Endothelial cell of umbilical vein (primary cell): Measurements from ENCODE around the gene RTN4IP1. TPM values are rescaled to one million over a fixed set of nuclear protein-coding genes. Genes with fewer than 3 reads are reported as not detected.

Source experiments
- BruUV-seq: library from RNA; stranded (reverse); fragments of 400-500 nt; replicated peaks from 2 replicates; lab custom pipeline; 2021; lab: Mats Ljungman, UMichigan
- CTCF ChIA-PET: fragments of 300-600, 350-600 bp; sonication (Branson Sonifier 250); formaldehyde crosslinking; loops from one replicate; lab custom pipeline; 2021; ENCODE audit warnings: antibody characterized with exemption, inconsistent platforms; lab: Charles Lee
- POLR2A ChIA-PET: fragments of 300-600, 350-600 bp; sonication (Branson Sonifier 250); formaldehyde crosslinking; loops from one replicate; lab custom pipeline; 2021; ENCODE audit warnings: antibody characterized with exemption, inconsistent platforms; lab: Charles Lee
- DNase-seq: peaks from one replicate; pipeline ENCODE4 v3.0.0-alpha.2; 2011; ENCODE audit warnings: low read depth, low spot score
- FAIRE-seq: peaks from 2 replicates; lab custom pipeline; 2011; peaks lifted over from hg19 to GRCh38; lab: Jason Lieb, UNC
- H2AFZ ChIP-seq: 2 replicates; pipeline ENCODE4 v1.6.0; 2012; ENCODE audit warnings: low read depth, low read length, control low read depth, inconsistent platforms
- H3K27ac ChIP-seq: 2 replicates; pipeline ENCODE4 v1.5.1; 2011; ENCODE audit warnings: low read depth, mild to moderate bottlenecking, control low read depth, low read length, moderate library complexity; ENCODE audit not compliant: insufficient read depth
- H3K27me3 ChIP-seq, 2 experiments: 2 replicates each; pipeline versions ENCODE4 v1.6.0 to v1.6.1; 2011; ENCODE audit warnings: low read length in 2 of 2, mixed read lengths in 1 of 2; ENCODE audit not compliant: control insufficient read depth in 2 of 2, insufficient read depth in 2 of 2
- H3K36me3 ChIP-seq, 2 experiments: 2 replicates in 1 of 2; 3 replicates in 1 of 2; pipeline ENCODE4 v1.5.1; 2011; ENCODE audit warnings: low read length in 2 of 2, mild to moderate bottlenecking in 1 of 2, moderate library complexity in 1 of 2; ENCODE audit not compliant: control insufficient read depth in 2 of 2, insufficient read depth in 2 of 2; ENCODE audit errors: extremely low read depth in 1 of 2
- H3K4me1 ChIP-seq: 3 replicates; pipeline ENCODE4 v1.5.1; 2011; ENCODE audit warnings: mild to moderate bottlenecking, low read length; ENCODE audit not compliant: control insufficient read depth, insufficient read depth; ENCODE audit errors: extremely low read depth
- H3K4me2 ChIP-seq: 2 replicates; pipeline ENCODE4 v1.6.1; 2011; ENCODE audit warnings: low read length, control low read depth, mixed read lengths; ENCODE audit not compliant: insufficient read depth
- H3K4me3 ChIP-seq, 3 experiments: fragments of 200-600 bp in 1 of 3; sonication (generic), shearing (Covaris generic) in 1 of 3; replicated peaks in 1 of 3; 2 replicates each; pipeline ENCODE4 v1.5.1; 2011 to 2016; ENCODE audit warnings: control low read depth in 3 of 3, low read length in 3 of 3, mild to moderate bottlenecking in 2 of 3, inconsistent platforms in 1 of 3, low read depth in 1 of 3, moderate library complexity in 1 of 3; ENCODE audit not compliant: insufficient read depth in 1 of 3
- H3K79me2 ChIP-seq: 2 replicates; pipeline ENCODE4 v1.6.0; 2012; ENCODE audit warnings: low read length, inconsistent platforms; ENCODE audit not compliant: control insufficient read depth, insufficient read depth
- H3K9ac ChIP-seq: replicated peaks from 2 replicates; pipeline ENCODE3; 2011; ENCODE audit warnings: low read length, control low read depth; ENCODE audit not compliant: insufficient read depth; ENCODE audit errors: extremely low read depth
- H3K9me1 ChIP-seq: replicated peaks from 3 replicates; pipeline ENCODE4 v1.6.0; 2011; ENCODE audit warnings: mild to moderate bottlenecking, low read length; ENCODE audit not compliant: control insufficient read depth, insufficient read depth; ENCODE audit errors: extremely low read depth
- H3K9me3 ChIP-seq: replicated peaks from 2 replicates; pipeline ENCODE4 v1.5.1; 2012; ENCODE audit warnings: low read length, inconsistent platforms; ENCODE audit not compliant: control insufficient read depth, insufficient read depth
- H4K20me1 ChIP-seq: replicated peaks from 2 replicates; pipeline ENCODE3; 2011; ENCODE audit warnings: mild to moderate bottlenecking, low read length; ENCODE audit not compliant: control insufficient read depth, insufficient read depth; ENCODE audit errors: extremely low read depth
- CTCF ChIP-seq, 2 donors: IDR thresholded peaks; 1 replicate in 1 of 2; 2 replicates in 1 of 2; pipeline ENCODE4 v1.5.1; 2011; ENCODE audit warnings: low read length in 2 of 2, mild to moderate bottlenecking in 2 of 2, moderate library complexity in 2 of 2, control low read depth in 1 of 2, inconsistent platforms in 1 of 2, low read depth in 1 of 2; ENCODE audit not compliant: insufficient read depth in 1 of 2; ENCODE audit errors: extremely low read depth in 1 of 2
- EZH2 ChIP-seq: IDR thresholded peaks from 2 replicates; pipeline ENCODE4 v1.6.1; 2012; ENCODE audit warnings: borderline replicate concordance, low read depth, mild to moderate bottlenecking, moderate library complexity, low read length, inconsistent platforms; ENCODE audit not compliant: severe bottlenecking
- FOS ChIP-seq: IDR thresholded peaks from 2 replicates; pipeline ENCODE4 v1.6.1; 2011; ENCODE audit warnings: mild to moderate bottlenecking, low read length, moderate library complexity, borderline replicate concordance; ENCODE audit not compliant: insufficient read depth
- GATA2 ChIP-seq: IDR thresholded peaks from 2 replicates; pipeline ENCODE4 v1.7.0; 2011; ENCODE audit warnings: low read depth, mild to moderate bottlenecking, moderate library complexity, mixed read lengths, low read length; ENCODE audit not compliant: insufficient read length, insufficient read depth
- JUN ChIP-seq: IDR thresholded peaks from 2 replicates; pipeline ENCODE4 v1.6.1; 2011; ENCODE audit warnings: borderline replicate concordance, low read depth; ENCODE audit not compliant: insufficient read length, insufficient read depth
- MAX ChIP-seq: IDR thresholded peaks from 2 replicates; pipeline ENCODE4 v1.6.1; 2011; ENCODE audit not compliant: insufficient read depth, insufficient read length
- MYC ChIP-seq: IDR thresholded peaks from one replicate; pipeline ENCODE4 v1.6.1; 2011; ENCODE audit warnings: mild to moderate bottlenecking, low read depth, low read length
- POLR2A ChIP-seq: IDR thresholded peaks from 2 replicates; pipeline ENCODE4 v1.6.1; 2012; ENCODE audit warnings: low read depth, mild to moderate bottlenecking, control low read depth, low read length
- POLR2AphosphoS5 ChIP-seq: IDR thresholded peaks from 2 replicates; pipeline ENCODE4 v1.6.1; 2012; ENCODE audit warnings: low read depth, mild to moderate bottlenecking, control low read depth, low read length, moderate library complexity; ENCODE audit not compliant: insufficient read depth
- dilution Hi-C: fragments of 300-500 bp; cut with MboI; formaldehyde crosslinking; loops from one replicate; pipeline ENCODE4 v1.15.0; 2019; ENCODE audit warnings: low sequenced_read_pairs; ENCODE audit not compliant: extremely low pct_ligation_motif_present
- intact Hi-C: fragments of 100-400 bp; cut with micrococcal nuclease; formaldehyde crosslinking; loops from one replicate; pipeline ENCODE4 v1.10.0; 2022
- polyA plus RNA-seq, 4 experiments: library from polyadenylated mRNA; depleted of rRNA in 3 of 4; stranded (reverse) in 3 of 4; unstranded in 1 of 4; fragments of >200 nt; gene quantifications; 2 replicates each; pipeline versions ENCODE4 v1.2.1 to v1.2.3, GENCODE V29; 2011 to 2012; ENCODE audit warnings: missing spikeins in 1 of 4
- total RNA-seq: library from RNA; stranded (reverse); gene quantifications from 2 replicates; pipeline ENCODE4 v1.2.3, GENCODE V29; 2021

RTN4IP1 gene
- total and polyA plus RNA-seq, 2 donors (not counting 3 experiments of a cell fraction or from before 2014, with no cell fraction given) = 3.9 to 5.4 TPM

GRCh38 chr6:106572436-106572835, 56.9 kb downstream of the RTN4IP1 start:
- Histone ChIP-seq H3K4me1 (peaks cover 9% of the 10 kb centered on the region), H3K4me2 (no peak overlapping the region), H3K9me1 (no peaks in the 10 kb centered on the region), H3K9ac (no peak overlapping the region), H3K4me3 (no peak overlapping the region), H3K79me2 (no peaks in the 10 kb centered on the region), H4K20me1 (no peaks in the 10 kb centered on the region), H3K27ac (no peak overlapping the region), H3K9me3 (no peaks in the 10 kb centered on the region), H3K36me3 (peaks cover 0 to 2% of the 10 kb centered on the region in 2 experiments), H3K27me3 (no peaks in the 10 kb centered on the region), H2AFZ (no peak overlapping the region)
- CTCF ChIA-PET = interaction anchor here (1.1 to 23.4 kb wide), 4 partner anchors 36 to 407 kb away, joined by 3 to 397 read pairs (median 5); partner anchors contain the start of gene CRYBG1
- BruUV-seq = no TSS peak
- POLR2A ChIA-PET = no interaction called here
- intact Hi-C loops = no loop called here
- dilution Hi-C loops = loop anchor here (25.0 kb wide), 1 partner anchor 135 kb away; no protein-coding TSS in a partner anchor
- DNase-seq (no peak), FAIRE-seq (no peak)
- TF ChIP-seq MAX (no peak), CTCF (IDR thresholded peaks at IDR 0.05; ENCODE audit: extremely low read depth in 1 of 2, insufficient read depth in 1 of 2, low read depth in 1 of 2, low read length in 2 of 2) (no peak), JUN (no peak)

- Histone ChIP-seq H3K4me3 (no peak overlapping the region), H3K36me3 (peaks cover 0 to 2% of the 10 kb centered on the region in 2 experiments), H3K9ac (no peak overlapping the region), H3K4me2 (no peak overlapping the region), H3K27me3 (no peaks in the 10 kb centered on the region), H3K9me3 (no peaks in the 10 kb centered on the region), H4K20me1 (no peaks in the 10 kb centered on the region), H3K79me2 (no peaks in the 10 kb centered on the region), H2AFZ (no peak overlapping the region), H3K27ac (no peak overlapping the region), H3K9me1 (no peaks in the 10 kb centered on the region), H3K4me1 (peaks cover 1% of the 10 kb centered on the region)
- TF ChIP-seq MAX = no peak
- TF ChIP-seq MYC = no peak
- TF ChIP-seq CTCF (IDR thresholded peaks at IDR 0.05; ENCODE audit: extremely low read depth in 1 of 2, insufficient read depth in 1 of 2, low read depth in 1 of 2, low read length in 2 of 2) = no peak
- TF ChIP-seq FOS = no peak
- no peak for TF ChIP-seq JUN
- no peak for TF ChIP-seq EZH2
- no peak for TF ChIP-seq POLR2AphosphoS5
- no peak for TF ChIP-seq POLR2A
- no peak for TF ChIP-seq GATA2
- CTCF ChIA-PET = interaction anchor here (0.8 to 23.4 kb wide), 4 partner anchors 10 to 410 kb away, joined by 3 to 397 read pairs (median 4); no protein-coding TSS in a partner anchor
- intact Hi-C loops (no loop called here), dilution Hi-C loops (loop anchor here (25.0 kb wide), 1 partner anchor 132 kb away; no protein-coding TSS in a partner anchor)
- POLR2A ChIA-PET = no interaction called here
- no peak for DNase-seq
- BruUV-seq = TSS peak; percentile 33
- FAIRE-seq = no peak
Measured at GRCh38 chr6:106569428-106569827, 59.9 kb downstream of the RTN4IP1 start.
